ENCODE data around the gene MXD3.

DNA sequence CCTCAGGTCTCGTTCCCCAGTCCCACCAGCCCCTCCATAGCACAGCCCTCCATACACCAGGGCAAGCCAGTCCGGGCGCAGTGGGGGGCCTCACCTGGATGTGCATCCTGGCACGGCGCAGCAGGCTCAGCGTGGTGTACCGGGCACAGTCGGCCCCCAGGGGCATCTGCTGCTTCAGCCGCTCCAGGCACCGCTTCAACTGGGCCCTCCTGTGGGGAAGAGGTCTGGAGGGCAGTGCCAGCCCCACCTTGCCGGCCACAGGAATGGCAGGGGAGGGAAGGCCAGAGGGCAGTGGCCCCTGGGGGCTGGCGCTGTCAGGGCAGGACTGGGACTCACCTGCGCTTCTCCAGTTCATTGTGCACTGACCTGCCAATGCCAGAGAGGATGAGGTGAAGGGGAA, 1.4 kb downstream of the MXD3 start:
- TF ChIP-seq, protein P1, sequence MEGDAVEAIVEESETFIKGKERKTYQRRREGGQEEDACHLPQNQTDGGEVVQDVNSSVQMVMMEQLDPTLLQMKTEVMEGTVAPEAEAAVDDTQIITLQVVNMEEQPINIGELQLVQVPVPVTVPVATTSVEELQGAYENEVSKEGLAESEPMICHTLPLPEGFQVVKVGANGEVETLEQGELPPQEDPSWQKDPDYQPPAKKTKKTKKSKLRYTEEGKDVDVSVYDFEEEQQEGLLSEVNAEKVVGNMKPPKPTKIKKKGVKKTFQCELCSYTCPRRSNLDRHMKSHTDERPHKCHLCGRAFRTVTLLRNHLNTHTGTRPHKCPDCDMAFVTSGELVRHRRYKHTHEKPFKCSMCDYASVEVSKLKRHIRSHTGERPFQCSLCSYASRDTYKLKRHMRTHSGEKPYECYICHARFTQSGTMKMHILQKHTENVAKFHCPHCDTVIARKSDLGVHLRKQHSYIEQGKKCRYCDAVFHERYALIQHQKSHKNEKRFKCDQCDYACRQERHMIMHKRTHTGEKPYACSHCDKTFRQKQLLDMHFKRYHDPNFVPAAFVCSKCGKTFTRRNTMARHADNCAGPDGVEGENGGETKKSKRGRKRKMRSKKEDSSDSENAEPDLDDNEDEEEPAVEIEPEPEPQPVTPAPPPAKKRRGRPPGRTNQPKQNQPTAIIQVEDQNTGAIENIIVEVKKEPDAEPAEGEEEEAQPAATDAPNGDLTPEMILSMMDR (conservative IDR thresholded peaks at IDR 0.05 in 1 of 2, IDR thresholded peaks at IDR 0.05 in 1 of 2; ENCODE audit: low read depth in 1 of 2, low read length in 2 of 2) = no peak
- no peak for TF ChIP-seq EZH2 (IDR thresholded peaks at IDR 0.05; ENCODE audit: low read length, missing control alignments)
